SK-N-SH (cell line): ENCODE measurements around the gene GPRIN3. TPM values are rescaled to one million over a fixed set of nuclear protein-coding genes. Genes with fewer than 3 reads are reported as not detected.
A peak's percentile ranks its signal among the peaks of the same experiment; 100 is the strongest.
"Not testable (repeated sequence)": the region's sequence is repeated elsewhere in the genome, so short reads cannot be mapped to it uniquely, and the experiment has no call there.

Experiments
- CTCF ChIA-PET: fragments of 300-600, 350-600 bp; formaldehyde crosslinking; extraction: SDS; loops from one replicate; lab custom pipeline; 2021; lab: Yijun Ruan, JAX
- POLR2A ChIA-PET: fragments of 350-600 bp; sonication (Branson Sonifier 250); formaldehyde crosslinking; extraction: SDS; loops from one replicate; lab custom pipeline; 2020; ENCODE audit warnings: antibody characterized with exemption, inconsistent platforms; lab: Yijun Ruan, JAX
- DNase-seq: peaks from one replicate; pipeline ENCODE4 v3.0.0; 2012
- H2AFZ ChIP-seq: fragments of 200-600 bp; sonication (generic); 2 replicates; pipeline ENCODE4 v1.8.1; 2016; ENCODE audit warnings: antibody characterized with exemption, mild to moderate bottlenecking, low read depth
- H3F3A ChIP-seq: fragments of 200-600 bp; sonication (generic); replicated peaks from 2 replicates; pipeline ENCODE3; 2016; ENCODE audit warnings: antibody characterized with exemption, mild to moderate bottlenecking; ENCODE audit not compliant: insufficient read depth
- H3K27ac ChIP-seq, 2 experiments: fragments of 200-500 bp in 1 of 2; fragments of 200-600 bp in 1 of 2; sonication (Bioruptor generic) in 1 of 2; sonication (generic), shearing (Covaris generic) in 1 of 2; 2 replicates each; pipeline versions ENCODE4 v1.5.1 to v1.6.1; 2014 to 2016; ENCODE audit warnings: low read depth in 2 of 2, inconsistent platforms in 1 of 2, low read length in 1 of 2, mild to moderate bottlenecking in 1 of 2, mixed read lengths in 1 of 2
- H3K27me3 ChIP-seq: fragments of 200-600 bp; sonication (generic), shearing (Covaris generic); 2 replicates; pipeline ENCODE4 v1.6.1; 2016; ENCODE audit warnings: mixed run types; ENCODE audit not compliant: insufficient read depth
- H3K36me3 ChIP-seq, 2 experiments: fragments of 200-500 bp in 1 of 2; fragments of 200-600 bp in 1 of 2; sonication (Bioruptor generic) in 1 of 2; sonication (generic) in 1 of 2; replicated peaks in 1 of 2; 2 replicates each; pipeline versions ENCODE3 to v1.5.1; 2014 to 2016; ENCODE audit warnings: low read length in 1 of 2, mild to moderate bottlenecking in 1 of 2; ENCODE audit not compliant: insufficient read depth in 2 of 2, control insufficient read depth in 1 of 2
- H3K4me1 ChIP-seq, 2 experiments: fragments of 200-500 bp in 1 of 2; fragments of 200-600 bp in 1 of 2; sonication (Bioruptor generic) in 1 of 2; sonication (generic), shearing (Covaris generic) in 1 of 2; 2 replicates each; pipeline versions ENCODE4 v1.5.1 to v1.6.1; 2014 to 2016; ENCODE audit warnings: low read depth in 1 of 2, low read length in 1 of 2, mixed run types in 1 of 2; ENCODE audit not compliant: insufficient read depth in 2 of 2, control insufficient read depth in 1 of 2
- H3K4me2 ChIP-seq: fragments of 200-600 bp; sonication (generic), shearing (Covaris generic); 2 replicates; pipeline ENCODE4 v1.6.1; 2017; ENCODE audit warnings: mixed run types
- H3K4me3 ChIP-seq, 2 experiments: fragments of 200-500 bp in 1 of 2; fragments of 200-600 bp in 1 of 2; sonication (Bioruptor generic) in 1 of 2; sonication (generic), shearing (Covaris generic) in 1 of 2; 2 replicates each; pipeline versions ENCODE4 v1.5.1 to v1.8.1; 2014 to 2016; ENCODE audit warnings: low read depth in 2 of 2, inconsistent platforms in 1 of 2, low read length in 1 of 2, mild to moderate bottlenecking in 1 of 2, mixed read lengths in 1 of 2, moderate library complexity in 1 of 2
- H3K79me2 ChIP-seq: fragments of 200-600 bp; sonication (generic); 2 replicates; pipeline ENCODE4 v1.8.1; 2017; ENCODE audit warnings: mild to moderate bottlenecking; ENCODE audit not compliant: insufficient read depth
- H3K9ac ChIP-seq: fragments of 200-600 bp; sonication (generic); 2 replicates; pipeline ENCODE4 v1.6.1; 2017; ENCODE audit warnings: mixed run types
- H3K9me2 ChIP-seq: fragments of 200-600 bp; sonication (generic); 2 replicates; pipeline ENCODE4 v1.6.1; 2017; ENCODE audit warnings: mixed run types
- H3K9me3 ChIP-seq: fragments of 200-600 bp; sonication (generic); 2 replicates; pipeline ENCODE4 v1.6.1; 2017; ENCODE audit warnings: mixed run types, mild to moderate bottlenecking, moderate library complexity
- H4K20me1 ChIP-seq: fragments of 200-600 bp; sonication (generic); 2 replicates; pipeline ENCODE4 v1.6.1; 2017; ENCODE audit warnings: mild to moderate bottlenecking, mixed run types; ENCODE audit not compliant: insufficient read depth
- FOSL2 ChIP-seq: IDR thresholded peaks from 2 replicates; pipeline ENCODE4 v1.4.0; 2012; ENCODE audit warnings: low read depth, mild to moderate bottlenecking, moderate library complexity, borderline replicate concordance
- FOXJ3 ChIP-seq: sonication (generic); formaldehyde crosslinking; IDR thresholded peaks from 2 replicates; pipeline ENCODE4 v1.5.1; 2020; ENCODE audit warnings: mild to moderate bottlenecking, missing genetic modification reagents
- GABPA ChIP-seq: IDR thresholded peaks from 2 replicates; pipeline ENCODE4 v1.4.0; 2012; ENCODE audit warnings: low read depth, mild to moderate bottlenecking
- GATA2 ChIP-seq: sonication (generic); formaldehyde crosslinking; IDR thresholded peaks from 2 replicates; pipeline ENCODE4 v1.5.0; 2020; ENCODE audit warnings: mild to moderate bottlenecking, missing genetic modification reagents
- JUND ChIP-seq: IDR thresholded peaks from 2 replicates; pipeline ENCODE4 v1.4.0; 2012
- MXI1 ChIP-seq: IDR thresholded peaks from 2 replicates; pipeline ENCODE4 v1.6.1; 2012; ENCODE audit warnings: mild to moderate bottlenecking, low read depth, low read length, improper control_type of control experiment
- NRF1 ChIP-seq: IDR thresholded peaks from 2 replicates; pipeline ENCODE4 v1.6.1; 2012; ENCODE audit warnings: low read depth, mild to moderate bottlenecking, low read length
- POLR2AphosphoS5 ChIP-seq: IDR thresholded peaks from 2 replicates; pipeline ENCODE4 v1.6.1; 2012; ENCODE audit warnings: low read depth, low read length
- RCOR1 ChIP-seq: fragments of 150-350 bp; IDR thresholded peaks from 2 replicates; pipeline ENCODE4 v1.6.1; 2017; ENCODE audit warnings: antibody characterized with exemption, low read length
- RXRA ChIP-seq: IDR thresholded peaks from 2 replicates; pipeline ENCODE4 v1.4.0; 2012; ENCODE audit warnings: low read depth, mild to moderate bottlenecking, borderline replicate concordance
- TAF1 ChIP-seq: IDR thresholded peaks from 2 replicates; pipeline ENCODE4 v1.6.1; 2012; ENCODE audit warnings: low read depth, mild to moderate bottlenecking, low read length, moderate library complexity, borderline replicate concordance
- TEAD4 ChIP-seq: IDR thresholded peaks from 2 replicates; pipeline ENCODE4 v1.4.0; 2012; ENCODE audit warnings: mild to moderate bottlenecking, borderline replicate concordance; ENCODE audit not compliant: insufficient read depth
- WGBS: methylation state at CpG from one replicate; pipeline ENCODE4 v1.1.6; 2017; ENCODE audit warnings: low lambda C conversion rate; 5-methylcytosine and 5-hydroxymethylcytosine counted together
- polyA plus RNA-seq, 3 experiments: library from polyadenylated mRNA; depleted of rRNA; stranded (reverse); fragments of >200 nt; gene quantifications; 2 replicates each; pipeline ENCODE4 v1.2.3, GENCODE V29; 2012
- TF ChIP-seq, protein P1 (sequence below): IDR thresholded peaks from 2 replicates; pipeline ENCODE4; 2012
- TF ChIP-seq, protein P2 (sequence below): IDR thresholded peaks from 2 replicates; pipeline ENCODE4 v1.4.0; 2012; ENCODE audit warnings: low read depth, borderline replicate concordance
- TF ChIP-seq, protein P3 (sequence below): IDR thresholded peaks from 2 replicates; pipeline ENCODE4 v1.4.0; 2012; ENCODE audit warnings: low read depth

Gene GPRIN3
- polyA plus RNA-seq, 1 of the 3 experiments (the other 2 are of a cell fraction) = not detected

DNA sequence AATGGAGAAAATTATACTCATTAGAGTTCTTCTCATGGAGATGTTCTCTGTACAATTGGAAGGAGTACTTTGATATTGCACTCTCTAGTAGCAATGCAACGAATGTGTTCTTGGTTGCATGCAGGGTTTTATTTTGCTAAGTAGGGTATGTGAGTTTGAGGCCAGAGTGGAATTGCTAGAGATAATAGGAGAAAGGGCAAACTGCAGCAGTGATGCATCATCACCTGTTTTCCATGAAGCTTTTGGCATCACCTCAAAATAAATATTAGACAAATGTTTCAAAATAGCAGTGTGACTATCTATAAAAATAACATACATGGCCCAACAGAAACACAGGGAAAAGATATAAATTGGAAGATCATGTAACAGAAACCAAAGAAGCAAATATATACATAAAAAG lies 103.0 kb downstream of the GPRIN3 start:
- ChIA-PET POLR2A (no interaction called here), CTCF (interaction anchor here (1.8 kb wide), 1 partner anchor 11 kb away, joined by 4 read pairs; no protein-coding TSS in a partner anchor)
- Histone ChIP-seq H3K9ac (no peak overlapping the region), H3K4me3 (no peak overlapping the region), H3K4me1 (no peaks in the 10 kb centered on the region; a peak in 1 of 4 replicates), H3F3A (no peaks in the 10 kb centered on the region), H3K79me2 (no peaks in the 10 kb centered on the region), H3K9me3 (no peaks in the 10 kb centered on the region), H3K27me3 (no peaks in the 10 kb centered on the region), H3K36me3 (no peaks in the 10 kb centered on the region), H3K4me2 (no peak overlapping the region), H3K9me2 (no peaks in the 10 kb centered on the region), H3K27ac (no peak overlapping the region), H2AFZ (no peak overlapping the region), H4K20me1 (no peaks in the 10 kb centered on the region)
- TF ChIP-seq FOXJ3 (CRISPR knock-in tag) = no peak
- no peak for DNase-seq
- 19% methylated on average over 1 of the region's 1 CpG for WGBS

DNA sequence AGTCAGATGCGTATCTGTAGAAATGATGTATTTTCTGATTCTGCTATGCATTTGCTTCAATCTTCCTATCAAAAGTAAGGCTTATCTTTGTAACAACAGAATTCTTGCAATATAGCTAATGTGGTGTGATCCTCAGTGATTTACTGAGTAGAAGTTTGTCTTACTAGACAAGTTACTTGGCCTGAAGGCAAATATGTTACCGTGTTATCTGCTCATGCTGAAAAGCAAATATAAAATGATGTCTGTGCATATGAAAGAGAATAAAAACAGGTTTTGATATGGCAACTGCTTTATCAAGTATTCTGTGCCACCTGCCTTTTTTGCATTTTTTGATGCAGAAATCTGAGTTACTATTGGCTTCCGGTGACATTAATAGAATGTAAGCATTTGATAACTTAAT lies 103.7 kb downstream of the GPRIN3 start:
- TF ChIP-seq, protein P1, sequence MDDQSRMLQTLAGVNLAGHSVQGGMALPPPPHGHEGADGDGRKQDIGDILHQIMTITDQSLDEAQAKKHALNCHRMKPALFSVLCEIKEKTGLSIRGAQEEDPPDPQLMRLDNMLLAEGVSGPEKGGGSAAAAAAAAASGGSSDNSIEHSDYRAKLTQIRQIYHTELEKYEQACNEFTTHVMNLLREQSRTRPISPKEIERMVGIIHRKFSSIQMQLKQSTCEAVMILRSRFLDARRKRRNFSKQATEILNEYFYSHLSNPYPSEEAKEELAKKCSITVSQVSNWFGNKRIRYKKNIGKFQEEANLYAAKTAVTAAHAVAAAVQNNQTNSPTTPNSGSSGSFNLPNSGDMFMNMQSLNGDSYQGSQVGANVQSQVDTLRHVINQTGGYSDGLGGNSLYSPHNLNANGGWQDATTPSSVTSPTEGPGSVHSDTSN = no peak
- TF ChIP-seq JUND = no peak
- peak; percentile 53; the same call in 1 of the 2 replicates for TF ChIP-seq GATA2 (CRISPR knock-in tag)
- 68% methylated on average over 3 of the region's 3 CpGs for WGBS
- H3K4me3 ChIP-seq = no peak overlapping the region
- H3K36me3 ChIP-seq = no peaks in the 10 kb centered on the region
- H3K9ac ChIP-seq = no peak overlapping the region
- ChIA-PET POLR2A (no interaction called here), CTCF (interaction anchor here (1.8 kb wide), 1 partner anchor 11 kb away, joined by 4 read pairs; no protein-coding TSS in a partner anchor)
- no peaks in the 10 kb centered on the region for H3K9me2 ChIP-seq
- no peaks in the 10 kb centered on the region; a peak in 1 of 4 replicates for H3K4me1 ChIP-seq
- no peak for DNase-seq
- no peaks in the 10 kb centered on the region for H3K79me2 ChIP-seq
- no peaks in the 10 kb centered on the region for H3K9me3 ChIP-seq
- H3F3A ChIP-seq = no peaks in the 10 kb centered on the region
- H4K20me1 ChIP-seq = no peaks in the 10 kb centered on the region
- no peak overlapping the region for H3K27ac ChIP-seq
- no peak overlapping the region for H2AFZ ChIP-seq
- H3K4me2 ChIP-seq = no peak overlapping the region
- no peaks in the 10 kb centered on the region for H3K27me3 ChIP-seq

DNA sequence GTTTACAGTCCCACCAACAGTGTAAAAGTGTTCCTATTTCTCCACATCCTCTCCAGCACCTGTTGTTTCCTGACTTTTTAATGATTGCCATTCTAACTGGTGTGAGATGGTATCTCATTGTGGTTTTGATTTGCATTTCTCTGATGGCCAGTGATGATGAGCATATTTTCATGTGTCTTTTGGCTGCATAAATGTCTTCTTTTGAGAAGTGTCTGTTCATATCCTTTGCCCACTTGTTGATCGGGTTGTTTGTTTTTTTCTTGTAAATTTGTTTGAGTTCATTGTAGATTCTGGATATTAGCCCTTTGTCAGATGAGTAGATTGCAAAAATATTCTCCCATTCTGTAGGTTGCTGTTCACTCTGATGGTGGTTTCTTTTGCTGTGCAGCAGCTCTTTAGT lies 108.2 kb downstream of the GPRIN3 start:
- H3K27ac ChIP-seq, H3F3A ChIP-seq, DNase-seq, H3K4me2 ChIP-seq, H2AFZ ChIP-seq, H3K4me1 ChIP-seq, H3K79me2 ChIP-seq, H3K9me2 ChIP-seq, POLR2A ChIA-PET, H3K9me3 ChIP-seq, H3K4me3 ChIP-seq, H3K9ac ChIP-seq, H3K27me3 ChIP-seq, H3K36me3 ChIP-seq, H4K20me1 ChIP-seq: not testable (repeated sequence)
- WGBS = 63% methylated on average over 1 of the region's 1 CpG
- CTCF ChIA-PET = interaction anchor here (0.7 kb wide), 1 partner anchor 80 kb away, joined by 3 read pairs; no protein-coding TSS in a partner anchor

DNA sequence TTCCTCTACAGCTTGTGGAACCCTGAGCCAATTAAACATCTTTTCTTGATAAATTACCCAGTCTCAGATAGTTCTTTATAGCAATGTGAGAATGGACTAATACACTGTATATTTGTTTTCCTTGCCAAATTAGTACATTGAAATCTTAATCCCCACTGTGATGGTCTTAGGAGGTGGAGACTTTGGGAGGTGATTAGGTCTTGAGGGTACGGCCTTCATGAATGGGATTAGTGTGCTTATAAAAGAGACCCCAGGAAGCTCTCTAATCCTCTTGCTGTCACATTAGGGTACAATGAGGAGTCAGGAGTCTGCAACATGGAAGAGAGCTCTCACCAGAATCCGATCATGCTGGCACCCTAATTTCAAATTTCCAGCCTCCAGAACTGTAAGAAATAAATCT lies 109.7 kb downstream of the GPRIN3 start:
- Histone ChIP-seq H3F3A (no peaks in the 10 kb centered on the region), H3K9me2 (no peaks in the 10 kb centered on the region), H4K20me1 (no peaks in the 10 kb centered on the region), H3K9ac (no peak overlapping the region), H2AFZ (no peak overlapping the region), H3K27me3 (no peaks in the 10 kb centered on the region), H3K9me3 (no peaks in the 10 kb centered on the region), H3K27ac (no peak overlapping the region), H3K4me1 (no peaks in the 10 kb centered on the region), H3K4me2 (no peak overlapping the region), H3K79me2 (no peaks in the 10 kb centered on the region), H3K36me3 (no peaks in the 10 kb centered on the region), H3K4me3 (no peak overlapping the region)
- POLR2A ChIA-PET = no interaction called here
- DNase-seq = no peak
- WGBS = 92% methylated on average over 2 of the region's 2 CpGs
- CTCF ChIA-PET = no interaction called here
- TF ChIP-seq, protein P2, sequence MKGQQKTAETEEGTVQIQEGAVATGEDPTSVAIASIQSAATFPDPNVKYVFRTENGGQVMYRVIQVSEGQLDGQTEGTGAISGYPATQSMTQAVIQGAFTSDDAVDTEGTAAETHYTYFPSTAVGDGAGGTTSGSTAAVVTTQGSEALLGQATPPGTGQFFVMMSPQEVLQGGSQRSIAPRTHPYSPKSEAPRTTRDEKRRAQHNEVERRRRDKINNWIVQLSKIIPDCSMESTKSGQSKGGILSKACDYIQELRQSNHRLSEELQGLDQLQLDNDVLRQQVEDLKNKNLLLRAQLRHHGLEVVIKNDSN = no peak
- TF ChIP-seq, protein P3, sequence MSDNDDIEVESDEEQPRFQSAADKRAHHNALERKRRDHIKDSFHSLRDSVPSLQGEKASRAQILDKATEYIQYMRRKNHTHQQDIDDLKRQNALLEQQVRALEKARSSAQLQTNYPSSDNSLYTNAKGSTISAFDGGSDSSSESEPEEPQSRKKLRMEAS = no peak
- TF ChIP-seq POLR2AphosphoS5 (no peak), RCOR1 (no peak), NRF1 (no peak), TEAD4 (no peak), GABPA (no peak), FOSL2 (no peak), TAF1 (no peak), MXI1 (no peak), RXRA (no peak)
- TF ChIP-seq, protein P1 = no peak
